Endothelial cell (in vitro differentiated cells): ENCODE measurements around the gene CENPX. TPM values are rescaled to one million over a fixed set of nuclear protein-coding genes. Genes with fewer than 3 reads are reported as not detected.

Experiments used
- DNase-seq: peaks from one replicate; pipeline ENCODE4 v3.0.0; 2021; ENCODE audit warnings: low spot score
- H3K27ac Mint-ChIP-seq: one replicate; pipeline ENCODE4 v1.8.0; 2021; ENCODE audit warnings: mixed read lengths, inconsistent platforms; ENCODE audit not compliant: unreplicated experiment
- H3K27me3 Mint-ChIP-seq: one replicate; pipeline ENCODE4 v1.8.0; 2021; ENCODE audit warnings: mild to moderate bottlenecking, moderate library complexity, mixed read lengths, inconsistent platforms; ENCODE audit not compliant: unreplicated experiment
- H3K36me3 Mint-ChIP-seq: one replicate; pipeline ENCODE4 v1.8.0; 2021; ENCODE audit warnings: mild to moderate bottlenecking, low read depth, mixed read lengths, inconsistent platforms; ENCODE audit not compliant: unreplicated experiment
- H3K4me1 Mint-ChIP-seq: one replicate; pipeline ENCODE4 v1.8.0; 2021; ENCODE audit warnings: mild to moderate bottlenecking, mixed read lengths, inconsistent platforms; ENCODE audit not compliant: unreplicated experiment
- H3K4me3 Mint-ChIP-seq: one replicate; pipeline ENCODE4 v1.8.0; 2021; ENCODE audit warnings: mild to moderate bottlenecking, mixed read lengths, inconsistent platforms; ENCODE audit not compliant: unreplicated experiment
- H3K9me3 Mint-ChIP-seq: one replicate; pipeline ENCODE4 v1.8.0; 2021; ENCODE audit warnings: mixed read lengths, inconsistent platforms; ENCODE audit not compliant: unreplicated experiment
- CTCF ChIP-seq: fragments of 200-600 bp; sonication (generic); IDR thresholded peaks from one replicate; pipeline ENCODE4 v1.5.0; 2021; ENCODE audit warnings: antibody characterized with exemption; ENCODE audit not compliant: unreplicated experiment
- total RNA-seq: library from RNA; stranded (reverse); fragmentation: NEBNext Ultra II Directional; extraction: Animal tissue kit (Norgen Biotek cat#: 25700); gene quantifications from one replicate; pipeline ENCODE4 v1.2.1, GENCODE V29; 2021; ENCODE audit not compliant: unreplicated experiment

The CENPX gene
- total RNA-seq, 1 donor from 2014 or later, result 42.9 TPM

GRCh38 chr17:82012261-82012639 is 10.4 kb downstream of the CENPX start:
- no peaks in the 10 kb centered on the region for H3K9me3 Mint-ChIP-seq
- no peaks in the 10 kb centered on the region for H3K36me3 Mint-ChIP-seq
- peaks cover 3% of the 10 kb centered on the region for H3K27me3 Mint-ChIP-seq
- DNase-seq, result no peak
- H3K4me1 Mint-ChIP-seq, result no peaks in the 10 kb centered on the region
- H3K4me3 Mint-ChIP-seq, result no peak overlapping the region
- no peak overlapping the region for H3K27ac Mint-ChIP-seq
- no peak for TF ChIP-seq CTCF

DNA sequence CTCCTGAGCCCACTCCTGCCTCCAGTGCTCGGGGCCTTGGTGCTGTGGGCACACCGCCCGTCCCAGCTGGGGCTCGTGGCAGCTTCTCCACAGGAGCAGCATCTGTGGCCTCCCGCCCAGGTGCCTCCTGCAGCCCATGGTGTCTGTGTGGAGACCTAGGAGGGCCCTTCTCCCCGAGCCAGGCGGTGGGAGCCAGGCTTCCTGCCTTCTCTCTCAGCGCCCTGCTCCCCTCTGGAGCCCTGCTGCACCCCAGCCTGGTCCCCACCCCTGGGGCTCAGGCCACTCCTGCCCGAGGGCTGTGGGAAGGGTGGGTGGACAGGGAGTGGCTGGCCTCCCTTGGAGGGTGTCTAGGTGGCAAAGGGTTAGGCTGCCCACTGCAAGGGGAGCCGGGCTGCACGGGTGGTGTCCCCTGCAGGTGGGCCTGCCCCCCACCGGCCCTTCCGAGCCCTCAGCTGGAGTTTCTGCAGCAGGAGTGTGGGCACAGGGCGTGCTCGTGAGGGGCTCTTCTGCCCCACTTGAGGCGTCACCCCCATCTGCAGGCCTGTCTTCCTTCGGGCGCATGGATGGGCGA is 11.0 kb downstream of the CENPX start:
- no peak for TF ChIP-seq CTCF
- H3K4me3 Mint-ChIP-seq, result no peak overlapping the region

GRCh38 chr17:82010575-82011525 is 11.8 kb downstream of the CENPX start:
- TF ChIP-seq CTCF, result no peak
- H3K36me3 Mint-ChIP-seq, result no peaks in the 10 kb centered on the region
- H3K27ac Mint-ChIP-seq, result no peak overlapping the region
- no peaks in the 10 kb centered on the region for H3K9me3 Mint-ChIP-seq
- no peak for DNase-seq
- no peak overlapping the region for H3K4me3 Mint-ChIP-seq
- H3K4me1 Mint-ChIP-seq, result peaks cover 4% of the 10 kb centered on the region
- peaks cover 7% of the 10 kb centered on the region for H3K27me3 Mint-ChIP-seq

More for the DNA sequence above, 11.0 kb downstream of the CENPX start:
- no peaks in the 10 kb centered on the region for H3K4me1 Mint-ChIP-seq
- H3K27ac Mint-ChIP-seq, result no peak overlapping the region
- no peaks in the 10 kb centered on the region for H3K36me3 Mint-ChIP-seq
- peaks cover 3% of the 10 kb centered on the region for H3K27me3 Mint-ChIP-seq
- no peaks in the 10 kb centered on the region for H3K9me3 Mint-ChIP-seq
- no peak for DNase-seq

GRCh38 chr17:82009413-82009812 is 13.3 kb downstream of the CENPX start:
- H3K36me3 Mint-ChIP-seq, result no peaks in the 10 kb centered on the region
- no peak overlapping the region for H3K4me3 Mint-ChIP-seq
- H3K4me1 Mint-ChIP-seq, result peaks cover 4% of the 10 kb centered on the region
- no peaks in the 10 kb centered on the region for H3K9me3 Mint-ChIP-seq
- H3K27me3 Mint-ChIP-seq, result peaks cover 8% of the 10 kb centered on the region
- no peak for TF ChIP-seq CTCF
- DNase-seq, result no peak
- H3K27ac Mint-ChIP-seq, result no peak overlapping the region

- no peak overlapping the region for H3K4me3 Mint-ChIP-seq
Measured at GRCh38 chr17:82008941-82009405, 13.7 kb downstream of the CENPX start.

More at GRCh38 chr17:82008941-82009405, 13.7 kb downstream of the CENPX start:
- no peak for DNase-seq
- H3K27ac Mint-ChIP-seq, result no peak overlapping the region
- H3K27me3 Mint-ChIP-seq, result peaks cover 8% of the 10 kb centered on the region
- H3K4me1 Mint-ChIP-seq, result peaks cover 4% of the 10 kb centered on the region
- TF ChIP-seq CTCF, result no peak
- no peaks in the 10 kb centered on the region for H3K36me3 Mint-ChIP-seq
- no peaks in the 10 kb centered on the region for H3K9me3 Mint-ChIP-seq
